GM19193 (cell line): Measurements from ENCODE around the gene ISOC2.

Experiments used
- POLR2A ChIP-seq: IDR thresholded peaks from 4 replicates; pipeline ENCODE4 v1.6.1; 2011; ENCODE audit not compliant: insufficient read depth, insufficient read length; ENCODE audit errors: extremely low read depth

ISOC2 gene

GRCh38 chr19:55432241-55432959 is 29.0 kb downstream of the ISOC2 start:
- TF ChIP-seq POLR2A = no peak

DNA sequence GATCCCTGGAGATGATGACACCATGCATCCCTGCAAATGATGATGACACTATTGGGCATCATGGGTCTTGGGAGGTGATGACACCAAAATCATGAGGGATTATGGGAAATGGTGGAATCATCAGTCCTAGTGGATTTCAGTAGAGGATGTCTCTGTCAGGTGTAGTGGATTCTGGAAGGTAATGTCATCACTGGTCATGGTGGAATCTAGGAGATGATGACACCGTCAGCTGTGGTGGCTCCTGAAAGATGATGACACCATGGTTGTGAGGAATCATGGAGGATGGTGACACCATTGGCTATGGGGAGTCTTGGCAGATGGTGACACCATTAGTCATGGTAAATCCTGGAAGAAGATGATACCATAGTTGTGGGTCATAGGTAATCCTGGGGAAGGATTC is 30.3 kb downstream of the ISOC2 start:
- TF ChIP-seq POLR2A = no peak

- TF ChIP-seq POLR2A = no peak
Measured at GRCh38 chr19:55426042-55426441, 35.4 kb downstream of the ISOC2 start.

DNA sequence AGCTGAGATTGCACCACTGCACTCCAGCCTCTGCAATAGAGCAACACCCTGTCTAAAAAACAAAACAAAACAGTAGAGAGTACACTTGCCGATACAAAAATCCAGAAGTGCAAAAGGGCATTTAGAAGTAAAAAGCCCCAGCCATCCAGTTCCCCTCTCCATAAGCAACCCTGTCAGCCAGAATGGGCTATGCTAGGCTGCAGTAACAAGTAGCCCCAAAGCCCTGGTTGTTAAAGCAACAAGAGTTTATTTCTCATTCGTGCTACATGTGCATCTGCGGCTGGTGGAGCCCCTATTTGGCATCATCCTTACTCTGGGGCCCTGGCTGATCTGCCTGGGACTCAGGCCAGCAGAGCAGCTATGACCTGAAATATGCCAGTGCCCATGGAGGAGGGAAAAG is 36.9 kb downstream of the ISOC2 start:
- TF ChIP-seq POLR2A = no peak

- TF ChIP-seq POLR2A = no peak
Measured at GRCh38 chr19:55423225-55424005, 38.0 kb downstream of the ISOC2 start.

GRCh38 chr19:55419624-55420236 is 41.7 kb downstream of the ISOC2 start:
- no peak for TF ChIP-seq POLR2A

GRCh38 chr19:55419103-55419502 is 42.3 kb downstream of the ISOC2 start:
- no peak for TF ChIP-seq POLR2A

DNA sequence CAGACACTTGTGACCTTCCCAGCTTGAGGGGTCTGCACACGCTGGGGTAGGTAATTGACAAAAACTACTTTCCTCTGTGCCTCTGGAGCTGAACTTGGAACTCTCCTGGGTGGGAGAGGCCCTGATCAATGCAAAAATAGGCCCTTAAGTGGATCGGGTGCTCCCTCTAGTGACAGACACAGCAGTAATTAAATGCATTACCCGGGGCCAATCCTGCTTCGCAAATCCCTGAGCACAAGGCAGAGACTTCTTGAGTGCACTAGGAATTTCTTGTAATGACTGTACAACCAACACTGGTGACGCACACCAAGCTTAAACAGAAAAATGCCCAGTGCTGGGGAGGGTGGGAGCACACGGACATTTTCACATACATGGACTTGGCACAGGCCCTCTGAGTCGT is 43.3 kb downstream of the ISOC2 start:
- no peak for TF ChIP-seq POLR2A

DNA sequence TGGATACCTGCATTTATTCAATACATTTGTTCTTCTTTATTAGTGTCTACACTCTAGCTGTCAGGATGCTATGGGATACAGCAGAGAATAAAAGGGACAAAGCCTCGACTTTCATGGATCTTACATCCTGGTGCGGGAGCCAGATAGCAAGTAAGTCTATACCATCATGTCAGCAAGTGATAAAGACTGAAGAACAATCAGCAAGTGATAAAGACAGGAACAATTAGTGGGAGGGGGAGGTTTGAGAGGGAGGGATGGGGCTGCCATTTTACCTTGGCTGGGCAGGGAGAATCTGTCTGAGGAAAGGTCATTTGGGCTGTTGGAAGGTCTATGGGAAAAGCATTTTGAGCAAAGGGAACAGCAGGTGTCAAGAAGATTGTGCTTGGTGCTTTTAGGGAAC is 51.3 kb downstream of the ISOC2 start:
- no peak for TF ChIP-seq POLR2A

- TF ChIP-seq POLR2A = peak; percentile 48
Measured at GRCh38 chr19:55408533-55408872, 52.9 kb downstream of the ISOC2 start.

DNA sequence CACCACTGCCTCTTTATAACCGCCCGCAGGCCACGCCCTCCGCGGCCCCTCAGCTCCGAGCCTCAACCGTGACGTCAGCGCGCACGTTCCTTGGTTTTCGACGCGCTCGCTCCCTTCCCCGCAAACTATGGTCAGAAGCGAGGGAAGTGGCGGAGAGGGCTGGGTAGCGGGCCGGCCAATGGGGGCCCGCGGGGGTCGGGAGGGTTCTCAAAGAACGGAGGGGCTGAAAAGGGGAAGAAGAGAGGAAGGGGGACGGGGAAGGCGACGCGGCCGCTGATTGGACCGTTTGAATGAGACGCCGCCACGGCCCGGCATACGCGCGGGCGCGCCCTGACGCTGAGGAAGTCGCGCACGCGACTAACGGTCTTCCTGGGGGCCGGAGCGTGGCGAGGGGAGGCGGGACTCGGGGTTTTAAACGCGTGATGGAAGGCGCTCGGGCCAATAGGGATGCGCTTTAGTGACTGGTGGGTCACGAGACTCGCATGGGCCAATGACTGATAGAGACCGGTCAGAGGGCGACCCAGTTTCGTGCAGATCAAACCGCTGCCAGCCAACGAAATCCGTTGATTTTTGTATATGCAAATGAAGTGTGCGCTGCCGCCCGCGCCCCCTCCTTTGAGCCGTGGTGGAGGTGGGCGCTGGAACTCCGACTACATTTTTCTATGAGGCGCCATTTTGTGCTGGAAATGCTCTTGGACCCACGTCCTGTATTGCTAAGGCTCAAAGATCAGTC is 53.5 kb downstream of the ISOC2 start:
- no peak for TF ChIP-seq POLR2A

DNA sequence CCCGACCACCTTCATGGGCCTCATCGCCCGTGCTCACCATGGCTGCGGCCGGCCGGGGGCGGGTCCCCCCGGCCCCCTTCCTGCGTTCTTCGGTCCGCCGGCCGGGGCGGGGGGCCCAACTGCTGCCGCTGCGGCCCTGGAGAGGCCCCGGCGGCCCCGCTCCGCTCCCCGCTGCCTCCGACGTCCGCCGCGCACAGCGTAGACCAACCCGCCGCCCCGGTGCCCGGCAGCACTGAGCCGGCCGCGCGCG is 54.0 kb downstream of the ISOC2 start, which contains the start of gene UBE2S:
UBE2S (minus strand) TSS at position 239 of the 250 bp plus-strand sequence; CDS start at position 40, 199 bp downstream.
- peak; percentile 99 for TF ChIP-seq POLR2A

GRCh38 chr19:55406826-55407549 is 54.5 kb downstream of the ISOC2 start:
- no peak for TF ChIP-seq POLR2A

- TF ChIP-seq POLR2A = no peak
Measured at GRCh38 chr19:55406091-55406825, 55.2 kb downstream of the ISOC2 start.
